DMS153 treated with DMSO at 0.1 percent for 48 hours (cell line): ENCODE results near the gene ETHE1.
"Not testable (repeated sequence)": the region's sequence is repeated elsewhere in the genome, so short reads cannot be mapped to it uniquely, and the experiment has no call there.

Source experiments
- DNase-seq: peaks from one replicate; lab custom pipeline; 2025; ENCODE audit not compliant: unreplicated experiment; lab: John Stamatoyannopoulos, UW

Gene ETHE1

GRCh38 chr19:43524922-43525835, 1.8 kb downstream of the ETHE1 start:
- peak; percentile 13 for DNase-seq

GRCh38 chr19:43523696-43524095, 3.3 kb downstream of the ETHE1 start:
- DNase-seq: not testable (repeated sequence)

GRCh38 chr19:43522929-43523328, 4.1 kb downstream of the ETHE1 start:
- DNase-seq: no peak

GRCh38 chr19:43519436-43520088, 7.4 kb downstream of the ETHE1 start:
- DNase-seq: peak; percentile 69

- no peak for DNase-seq
Observed at GRCh38 chr19:43518051-43518450, 8.9 kb downstream of the ETHE1 start.

- not testable (repeated sequence) for DNase-seq
Observed at GRCh38 chr19:43512399-43512798, 14.6 kb downstream of the ETHE1 start.

- no peak for DNase-seq
Observed at GRCh38 chr19:43511324-43511723, 15.7 kb downstream of the ETHE1 start.

GRCh38 chr19:43510713-43511112, 16.3 kb downstream of the ETHE1 start:
- DNase-seq: no peak

GRCh38 chr19:43507880-43508279, 19.1 kb downstream of the ETHE1 start:
- no peak for DNase-seq

- no peak for DNase-seq
Observed at GRCh38 chr19:43506629-43507028, 20.4 kb downstream of the ETHE1 start.

GRCh38 chr19:43505941-43506340, 21.1 kb downstream of the ETHE1 start:
- no peak for DNase-seq

GRCh38 chr19:43505186-43505456, 21.9 kb downstream of the ETHE1 start:
- DNase-seq: no peak

- peak; percentile 21 for DNase-seq
Observed at GRCh38 chr19:43504426-43505185, 22.4 kb downstream of the ETHE1 start, which contains the start of gene PHLDB3. Gene PHLDB3, minus strand, starts transcription at chr19:43504746. Its CDS starts 628 bp downstream, at chr19:43504118.

- peak; percentile 87 for DNase-seq
Observed at GRCh38 chr19:43503501-43504425, 23.2 kb downstream of the ETHE1 start.

- DNase-seq: no peak
Observed at GRCh38 chr19:43502419-43502976, 24.5 kb downstream of the ETHE1 start.

GRCh38 chr19:43501661-43502418, 25.2 kb downstream of the ETHE1 start:
- DNase-seq: no peak

GRCh38 chr19:43499042-43499441, 28.0 kb downstream of the ETHE1 start:
- DNase-seq: no peak

- DNase-seq: no peak
Observed at GRCh38 chr19:43498233-43498842, 28.7 kb downstream of the ETHE1 start.

- DNase-seq: no peak
Observed at GRCh38 chr19:43496960-43497359, 30.0 kb downstream of the ETHE1 start.
